Measurements from ENCODE around the gene IGFLR1. TPM values are rescaled to one million over a fixed set of nuclear protein-coding genes. Genes with fewer than 3 reads are reported as not detected.

IGFLR1 gene
- polyA plus RNA-seq, 1 of the 3 experiments (the other 2 are of a cell fraction): 5.6 TPM

GRCh38 chr19:35746087-35746462 lies 3.8 kb upstream of the IGFLR1 start:
- 13% methylated on average over 4 of the region's 4 CpGs for WGBS (ENCODE audit: low lambda C conversion rate)
- Histone ChIP-seq H3K4me3 (ENCODE audit: low read depth in 2 of 2, low read length in 1 of 2) (peak overlapping the region; percentile 83 to 95), H3F3A (replicated peaks; ENCODE audit: insufficient read depth) (peaks cover 14% of the 10 kb centered on the region), H3K79me2 (ENCODE audit: insufficient read depth) (peaks cover 47% of the 10 kb centered on the region), H3K27me3 (ENCODE audit: insufficient read depth) (no peaks in the 10 kb centered on the region), H3K9ac (peak overlapping the region; percentile 85), H3K4me2 (peak overlapping the region; percentile 90), H4K20me1 (ENCODE audit: insufficient read depth) (no peaks in the 10 kb centered on the region), H3K4me1 (ENCODE audit: control insufficient read depth in 1 of 2, insufficient read depth in 2 of 2, low read depth in 1 of 2, low read length in 1 of 2) (peaks cover 13 to 24% of the 10 kb centered on the region in 2 experiments; a peak in 3 of 4 replicates), H3K9me3 (no peaks in the 10 kb centered on the region), H3K9me2 (no peaks in the 10 kb centered on the region), H3K27ac (ENCODE audit: low read depth in 2 of 2, low read length in 1 of 2) (peak overlapping the region; percentile 69 to 98; a peak in 2 of 4 replicates), H2AFZ (ENCODE audit: low read depth) (peak overlapping the region; percentile 71; the same call in 1 of the 2 replicates), H3K36me3 (replicated peaks in 1 of 2; ENCODE audit: control insufficient read depth in 1 of 2, insufficient read depth in 2 of 2, low read length in 1 of 2) (peaks cover 3 to 12% of the 10 kb centered on the region in 2 experiments)
- TF ChIP-seq PBX3 (IDR thresholded peaks at IDR 0.05) (no peak), TAF1 (IDR thresholded peaks at IDR 0.05; ENCODE audit: borderline replicate concordance, low read depth, low read length) (no peak), EZH2phosphoT487 (IDR thresholded peaks at IDR 0.05; ENCODE audit: borderline replicate concordance, low read depth) (no peak), MEF2A (IDR thresholded peaks at IDR 0.05; ENCODE audit: borderline replicate concordance, low read depth) (no peak), RAD21 (IDR thresholded peaks at IDR 0.05; ENCODE audit: low read length) (no peak), ELF1 (IDR thresholded peaks at IDR 0.05) (no peak), CTCF (IDR thresholded peaks at IDR 0.05) (no peak), RXRA (IDR thresholded peaks at IDR 0.05; ENCODE audit: borderline replicate concordance, low read depth) (no peak), CHD2 (IDR thresholded peaks at IDR 0.05; ENCODE audit: low read length, partially characterized antibody) (no peak), EP300 (IDR thresholded peaks at IDR 0.05; ENCODE audit: borderline replicate concordance in 1 of 2, low read depth in 1 of 2, low read length in 1 of 2) (no peak), SIN3A (IDR thresholded peaks at IDR 0.05; ENCODE audit: borderline replicate concordance, low read depth, low read length) (no peak), POLR2AphosphoS5 (IDR thresholded peaks at IDR 0.05; ENCODE audit: low read depth, low read length) (no peak), JUND (IDR thresholded peaks at IDR 0.05) (no peak), FOXM1 (IDR thresholded peaks at IDR 0.05; ENCODE audit: low read depth) (no peak), TEAD4 (IDR thresholded peaks at IDR 0.05; ENCODE audit: borderline replicate concordance, insufficient read depth) (no peak), RFX5 (IDR thresholded peaks at IDR 0.05; ENCODE audit: low read length) (no peak), IRF3 (IDR thresholded peaks at IDR 0.05; ENCODE audit: low read depth, low read length) (no peak), GATA2 (CRISPR knock-in tag; IDR thresholded peaks at IDR 0.05) (no peak), TCF12 (IDR thresholded peaks at IDR 0.05) (no peak)
- CTCF ChIA-PET: interaction anchor here (1.2 to 1.9 kb wide), 2 partner anchors 11 to 53 kb away, joined by 4 to 5 read pairs; partner anchors contain the start of gene HSPB6
- no peak for DNase-seq
- POLR2A ChIA-PET: interaction anchor here (0.8 to 1.0 kb wide), 2 partner anchors 19 to 185 kb away, joined by 3 read pairs; no protein-coding TSS in a partner anchor
